Activated naive CD4-positive, alpha-beta T cell treated with anti-CD3 and anti-CD28 coated beads, Interleukin-2, amount 50 U/mL, for 24 hours (primary cell): Measurements from ENCODE around the gene GJA10.
A peak's percentile ranks its signal among the peaks of the same experiment; 100 is the strongest.

Source experiments
- H3K27ac Mint-ChIP-seq: one replicate; pipeline ENCODE4 v1.8.0; 2021; ENCODE audit warnings: mild to moderate bottlenecking, mixed read lengths
- H3K27me3 Mint-ChIP-seq: one replicate; pipeline ENCODE4 v1.8.0; 2021; ENCODE audit warnings: mixed read lengths
- H3K36me3 Mint-ChIP-seq: one replicate; pipeline ENCODE4 v1.8.0; 2021; ENCODE audit warnings: mixed read lengths
- H3K4me1 Mint-ChIP-seq: one replicate; pipeline ENCODE4 v1.8.0; 2021; ENCODE audit warnings: mixed read lengths
- H3K4me3 Mint-ChIP-seq: one replicate; pipeline ENCODE4 v1.8.0; 2021; ENCODE audit warnings: mild to moderate bottlenecking, mixed read lengths
- H3K9me3 Mint-ChIP-seq: one replicate; pipeline ENCODE4 v1.8.0; 2021; ENCODE audit warnings: mixed read lengths

GJA10 gene

DNA sequence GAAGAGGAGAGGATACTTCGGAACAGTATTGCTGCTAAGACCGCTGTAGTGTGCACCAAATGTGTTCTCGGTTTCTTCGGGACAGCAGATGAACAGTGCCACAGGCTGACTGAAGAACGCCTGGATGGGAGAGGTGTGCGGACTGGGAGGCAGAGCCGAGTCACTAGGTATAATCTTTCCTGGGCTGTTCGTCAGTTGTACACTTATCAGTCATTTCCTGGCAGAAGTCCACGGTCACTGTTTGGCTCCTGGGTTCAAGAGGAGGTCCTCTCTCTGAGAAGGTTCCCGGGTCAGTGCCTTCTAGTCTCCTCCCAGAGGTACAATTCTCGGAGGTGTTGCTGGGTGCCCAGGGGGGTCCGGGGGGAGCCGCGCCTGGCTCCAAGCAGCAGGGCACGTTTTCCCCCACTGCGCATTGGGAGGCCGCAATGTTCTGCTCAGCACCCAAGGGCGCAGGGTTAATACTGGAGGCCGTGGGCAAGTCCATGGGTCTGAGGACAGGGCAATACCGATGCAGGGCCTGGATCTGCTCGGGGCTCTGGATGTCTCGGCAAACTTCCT, 38.1 kb downstream of the GJA10 start:
- H3K27ac Mint-ChIP-seq = peak overlapping the region; percentile 46
- no peaks in the 10 kb centered on the region for H3K9me3 Mint-ChIP-seq
- H3K36me3 Mint-ChIP-seq = peaks cover 36% of the 10 kb centered on the region

DNA sequence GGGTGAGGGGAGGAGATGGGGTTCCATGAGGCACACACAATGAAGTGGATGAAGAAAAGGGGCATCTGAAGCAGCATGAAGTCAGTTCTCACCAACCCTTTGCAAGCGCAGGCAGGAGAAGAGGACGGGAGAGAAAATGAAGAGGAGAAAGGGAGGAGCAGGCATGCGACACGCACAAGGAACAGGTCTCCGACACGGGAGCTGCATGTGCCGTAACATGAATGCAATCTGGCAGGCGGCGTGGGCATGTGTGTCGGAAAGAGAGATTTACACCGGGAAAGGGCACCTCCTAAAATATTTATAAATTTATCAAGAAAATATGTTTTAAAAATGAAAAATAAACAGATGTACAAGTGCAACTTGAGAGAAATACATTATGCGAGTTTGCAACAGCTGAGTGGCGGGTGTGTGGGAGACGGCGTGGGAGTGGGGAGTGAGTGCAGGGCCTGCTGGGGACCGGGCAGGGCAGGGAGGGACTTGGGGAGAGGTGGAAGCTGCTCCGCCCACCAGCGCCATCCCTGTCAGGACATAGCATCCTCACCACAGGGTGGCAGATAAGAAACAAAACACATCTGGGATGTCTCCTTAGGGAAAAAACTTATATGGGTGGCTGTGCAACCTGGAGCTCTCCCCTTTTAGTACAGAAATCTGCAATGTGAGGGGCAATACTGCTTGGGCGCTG, 40.6 kb downstream of the GJA10 start:
- Mint-ChIP-seq H3K27ac (peak overlapping the region; percentile 77), H3K4me3 (no peak overlapping the region), H3K9me3 (no peaks in the 10 kb centered on the region), H3K27me3 (no peaks in the 10 kb centered on the region), H3K4me1 (peaks cover 40% of the 10 kb centered on the region), H3K36me3 (peaks cover 22% of the 10 kb centered on the region)

More for the DNA sequence above, 38.1 kb downstream of the GJA10 start:
- H3K27me3 Mint-ChIP-seq = no peaks in the 10 kb centered on the region
- H3K4me3 Mint-ChIP-seq = no peak overlapping the region
- peaks cover 55% of the 10 kb centered on the region for H3K4me1 Mint-ChIP-seq

DNA sequence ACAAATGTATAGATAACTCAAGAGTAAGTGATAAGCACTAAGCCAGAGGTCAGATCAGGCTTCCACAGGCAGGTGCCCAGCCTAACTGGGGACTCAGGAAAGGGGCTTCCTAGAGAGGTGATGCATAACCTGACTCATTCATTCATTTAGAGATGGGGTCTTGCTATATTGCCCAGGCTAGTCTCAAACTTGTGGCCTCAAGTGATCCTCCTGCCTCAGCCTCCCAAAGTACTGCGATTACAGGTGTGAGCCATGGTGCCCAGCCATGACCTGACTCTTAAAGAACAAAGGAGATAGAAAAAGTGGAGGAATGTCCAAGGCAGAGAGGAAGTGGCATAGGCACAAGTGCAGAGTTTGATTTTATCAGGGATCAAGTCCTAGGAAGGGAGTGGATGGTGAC, 41.9 kb downstream of the GJA10 start:
- Mint-ChIP-seq H3K9me3 (no peaks in the 10 kb centered on the region), H3K4me1 (peaks cover 36% of the 10 kb centered on the region), H3K4me3 (no peak overlapping the region), H3K27ac (peak overlapping the region; percentile 69), H3K27me3 (no peaks in the 10 kb centered on the region), H3K36me3 (peaks cover 22% of the 10 kb centered on the region)

GRCh38 chr6:89938014-89938413, 43.7 kb downstream of the GJA10 start:
- H3K36me3 Mint-ChIP-seq = peaks cover 19% of the 10 kb centered on the region
- peaks cover 42% of the 10 kb centered on the region for H3K4me1 Mint-ChIP-seq
- H3K9me3 Mint-ChIP-seq = no peaks in the 10 kb centered on the region
- H3K27me3 Mint-ChIP-seq = no peaks in the 10 kb centered on the region
- H3K27ac Mint-ChIP-seq = peak overlapping the region; percentile 51
- H3K4me3 Mint-ChIP-seq = no peak overlapping the region

GRCh38 chr6:89939144-89939543, 44.9 kb downstream of the GJA10 start:
- peaks cover 48% of the 10 kb centered on the region for H3K4me1 Mint-ChIP-seq
- H3K36me3 Mint-ChIP-seq = peaks cover 16% of the 10 kb centered on the region
- H3K27ac Mint-ChIP-seq = peak overlapping the region; percentile 48
- H3K27me3 Mint-ChIP-seq = no peaks in the 10 kb centered on the region
- H3K9me3 Mint-ChIP-seq = no peaks in the 10 kb centered on the region
- no peak overlapping the region for H3K4me3 Mint-ChIP-seq

DNA sequence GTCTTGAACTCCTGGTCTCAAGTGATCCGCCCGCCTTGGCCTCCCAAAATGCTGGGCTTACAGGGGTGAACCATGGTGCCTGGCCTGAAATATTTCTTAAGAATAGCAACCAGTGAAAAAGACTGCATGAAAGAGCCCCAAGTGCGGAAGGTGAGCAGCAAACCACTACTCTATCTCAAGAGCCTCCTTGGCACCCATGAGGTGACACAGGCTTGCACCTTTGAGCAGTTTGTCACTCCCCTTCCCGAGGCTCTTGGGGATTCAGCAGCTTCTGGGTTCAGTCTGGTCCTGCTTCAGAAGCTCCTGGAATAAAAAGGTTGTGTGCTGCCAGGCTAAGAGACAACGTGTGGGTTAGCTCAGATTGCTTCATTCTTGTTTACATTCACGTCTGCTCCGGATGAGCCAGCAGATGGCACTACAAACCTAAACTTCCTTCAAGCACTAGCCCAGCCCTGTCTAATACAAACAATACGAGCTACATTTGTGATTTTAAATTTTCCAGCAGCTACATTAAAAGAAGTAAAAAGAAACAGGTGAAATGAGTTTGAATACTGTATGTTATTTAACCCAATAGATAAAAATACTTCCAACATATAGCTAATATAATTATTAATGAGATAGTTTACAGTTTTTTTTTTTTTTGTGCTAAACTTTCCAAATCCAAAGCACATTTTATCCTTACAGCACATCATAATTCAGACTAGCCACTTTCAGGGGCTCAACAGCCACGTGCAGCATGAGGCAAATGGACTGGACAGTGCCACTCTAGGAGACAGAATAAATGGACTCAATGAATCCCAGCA, 46.2 kb downstream of the GJA10 start:
- Mint-ChIP-seq H3K4me3 (no peak overlapping the region), H3K27ac (peak overlapping the region; percentile 13), H3K36me3 (peaks cover 20% of the 10 kb centered on the region), H3K4me1 (peaks cover 57% of the 10 kb centered on the region), H3K27me3 (no peaks in the 10 kb centered on the region), H3K9me3 (no peaks in the 10 kb centered on the region)

DNA sequence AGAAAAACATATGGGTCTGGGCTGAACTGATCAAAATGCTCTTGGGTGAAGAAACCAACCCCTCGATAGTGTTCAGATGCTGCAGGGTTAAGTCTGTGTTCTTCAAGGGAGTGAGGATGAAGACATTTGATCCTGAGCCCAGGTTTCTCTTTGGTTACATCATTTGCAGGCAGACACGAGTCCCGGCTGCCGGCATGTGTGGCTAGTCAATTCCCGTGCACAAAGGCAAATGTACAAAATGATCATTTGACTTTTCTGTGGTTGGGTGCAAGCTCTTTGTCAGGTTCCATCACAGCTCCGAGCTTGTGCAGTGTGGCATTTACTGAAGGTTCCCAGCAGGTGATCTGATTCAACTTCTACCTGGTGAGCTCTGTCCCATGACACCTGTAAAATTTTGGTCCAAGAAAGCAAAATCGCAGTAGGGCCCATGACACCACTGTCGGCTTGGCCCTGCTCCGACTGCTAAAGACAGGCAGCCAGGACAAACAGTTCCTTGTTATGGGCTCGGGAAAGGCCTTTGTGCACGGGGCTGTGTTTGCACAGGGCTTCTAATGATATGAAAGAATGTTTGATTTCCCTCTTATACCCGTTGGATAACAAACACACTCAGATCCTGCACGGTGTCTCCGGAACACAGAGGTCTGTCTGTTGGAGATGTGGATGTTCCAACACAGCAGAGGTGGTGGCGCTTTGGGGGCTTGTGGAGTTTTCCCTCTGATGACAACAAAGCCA, 46.9 kb downstream of the GJA10 start:
- H3K4me1 Mint-ChIP-seq = peaks cover 64% of the 10 kb centered on the region
- H3K9me3 Mint-ChIP-seq = no peaks in the 10 kb centered on the region
- peak overlapping the region; percentile 91 for H3K27ac Mint-ChIP-seq
- peaks cover 16% of the 10 kb centered on the region for H3K36me3 Mint-ChIP-seq
- H3K27me3 Mint-ChIP-seq = no peaks in the 10 kb centered on the region
- no peak overlapping the region for H3K4me3 Mint-ChIP-seq

GRCh38 chr6:89941763-89942497, 47.7 kb downstream of the GJA10 start:
- Mint-ChIP-seq H3K9me3 (no peaks in the 10 kb centered on the region), H3K4me3 (no peak overlapping the region), H3K36me3 (peaks cover 17% of the 10 kb centered on the region), H3K27me3 (no peaks in the 10 kb centered on the region), H3K4me1 (peaks cover 72% of the 10 kb centered on the region), H3K27ac (peak overlapping the region; percentile 91)

- peak overlapping the region; percentile 68 for H3K27ac Mint-ChIP-seq
- no peaks in the 10 kb centered on the region for H3K9me3 Mint-ChIP-seq
- H3K4me1 Mint-ChIP-seq = peaks cover 76% of the 10 kb centered on the region
- H3K27me3 Mint-ChIP-seq = no peaks in the 10 kb centered on the region
- H3K36me3 Mint-ChIP-seq = peaks cover 21% of the 10 kb centered on the region
- no peak overlapping the region for H3K4me3 Mint-ChIP-seq
Measured at GRCh38 chr6:89942601-89943000, 48.3 kb downstream of the GJA10 start.

GRCh38 chr6:89944181-89944755, 50.0 kb downstream of the GJA10 start:
- H3K27ac Mint-ChIP-seq = peak overlapping the region; percentile 94
- no peaks in the 10 kb centered on the region for H3K9me3 Mint-ChIP-seq
- peak overlapping the region; percentile 64 for H3K4me3 Mint-ChIP-seq
- no peaks in the 10 kb centered on the region for H3K27me3 Mint-ChIP-seq
- H3K36me3 Mint-ChIP-seq = peaks cover 21% of the 10 kb centered on the region
- H3K4me1 Mint-ChIP-seq = peaks cover 67% of the 10 kb centered on the region

GRCh38 chr6:89944826-89945407, 50.6 kb downstream of the GJA10 start:
- peaks cover 72% of the 10 kb centered on the region for H3K4me1 Mint-ChIP-seq
- H3K36me3 Mint-ChIP-seq = peaks cover 26% of the 10 kb centered on the region
- H3K27ac Mint-ChIP-seq = peak overlapping the region; percentile 94
- H3K9me3 Mint-ChIP-seq = no peaks in the 10 kb centered on the region
- H3K4me3 Mint-ChIP-seq = peak overlapping the region; percentile 64
- no peaks in the 10 kb centered on the region for H3K27me3 Mint-ChIP-seq
